Common myeloid progenitor, CD34-positive (primary cell): ENCODE measurements around the gene ADM2.
"Not testable (repeated sequence)": the region's sequence is repeated elsewhere in the genome, so short reads cannot be mapped to it uniquely, and the experiment has no call there.

Experiments used
- CTCF ChIA-PET: fragments of 350-600 bp; sonication (Branson Sonifier 250); formaldehyde crosslinking; loops from one replicate; lab custom pipeline; 2021; ENCODE audit warnings: antibody characterized with exemption; lab: Charles Lee
- POLR2A ChIA-PET: fragments of 350-600 bp; sonication (Branson Sonifier 250); formaldehyde crosslinking; loops from one replicate; lab custom pipeline; 2021; ENCODE audit warnings: antibody characterized with exemption; lab: Charles Lee
- DNase-seq, 3 donors: peaks; one replicate each; pipeline versions ENCODE4 v3.0.0 to v3.0.0-alpha.2; 2013
- H3K27ac ChIP-seq, 2 experiments: 1 replicate in 1 of 2; 2 replicates in 1 of 2; pipeline ENCODE4 v1.7.0; 2013; ENCODE audit warnings: inconsistent platforms in 2 of 2, low read length in 2 of 2, mild to moderate bottlenecking in 2 of 2, low read depth in 1 of 2, moderate library complexity in 1 of 2; ENCODE audit not compliant: severe bottlenecking in 2 of 2, insufficient read depth in 1 of 2, poor library complexity in 1 of 2
- H3K27me3 ChIP-seq, 5 experiments: replicated peaks in 2 of 5; 1 replicate in 3 of 5; 2 replicates in 2 of 5; pipeline versions ENCODE4 v1.6.1 to v1.7.0; 2013; ENCODE audit warnings: low read length in 4 of 5, mild to moderate bottlenecking in 2 of 5, moderate library complexity in 2 of 5, inconsistent platforms in 1 of 5; ENCODE audit not compliant: insufficient read depth in 5 of 5, control insufficient read depth in 4 of 5
- H3K36me3 ChIP-seq, 4 experiments: 1 replicate in 2 of 4; 2 replicates in 2 of 4; pipeline versions ENCODE4 v1.6.1 to v1.7.0; 2013; ENCODE audit warnings: low read length in 3 of 4, control low read depth in 1 of 4, mild to moderate bottlenecking in 1 of 4; ENCODE audit not compliant: control insufficient read depth in 4 of 4, insufficient read depth in 4 of 4
- H3K4me1 ChIP-seq, 4 experiments: 1 replicate in 3 of 4; 2 replicates in 1 of 4; pipeline versions ENCODE4 v1.6.1 to v1.7.1; 2013; ENCODE audit warnings: low read length in 3 of 4, mild to moderate bottlenecking in 3 of 4, control low read depth in 1 of 4, inconsistent platforms in 1 of 4, moderate library complexity in 1 of 4; ENCODE audit not compliant: control insufficient read depth in 4 of 4, insufficient read depth in 4 of 4; ENCODE audit errors: control extremely low read depth in 1 of 4
- H3K4me3 ChIP-seq, 7 experiments: 1 replicate in 4 of 7; 2 replicates in 3 of 7; pipeline versions ENCODE4 v1.5.1 to v1.7.0; 2013; ENCODE audit warnings: mild to moderate bottlenecking in 7 of 7, low read length in 6 of 7, moderate library complexity in 6 of 7, inconsistent platforms in 2 of 7, low read depth in 2 of 7, control low read depth in 1 of 7; ENCODE audit not compliant: insufficient read depth in 4 of 7, control insufficient read depth in 1 of 7; ENCODE audit errors: extremely low read depth in 1 of 7
- H3K9me3 ChIP-seq, 5 experiments: 1 replicate in 4 of 5; 2 replicates in 1 of 5; pipeline versions ENCODE4 v1.6.1 to v1.7.1; 2013; ENCODE audit warnings: low read length in 4 of 5, mild to moderate bottlenecking in 2 of 5, inconsistent platforms in 1 of 5, low read depth in 1 of 5, moderate library complexity in 1 of 5; ENCODE audit not compliant: control insufficient read depth in 4 of 5, insufficient read depth in 2 of 5; ENCODE audit errors: control extremely low read depth in 1 of 5
- WGBS: methylation state at CpG from one replicate; pipeline ENCODE4 v1.1.5; 2013; ENCODE audit not compliant: insufficient coverage; 5-methylcytosine and 5-hydroxymethylcytosine counted together

The ADM2 gene

GRCh38 chr22:50533856-50534711 is 52.7 kb downstream of the ADM2 start:
- POLR2A ChIA-PET, H3K4me3 ChIP-seq, DNase-seq, H3K36me3 ChIP-seq, H3K9me3 ChIP-seq: not testable (repeated sequence)
- peak overlapping the region in 1 of 2 experiments; percentile 58 for H3K27ac ChIP-seq
- 79% methylated on average over 11 of the region's 21 CpGs for WGBS
- peaks cover 0 to 38% (median 3%) of the 10 kb centered on the region in 5 experiments for H3K27me3 ChIP-seq
- CTCF ChIA-PET = interaction anchor here (0.8 kb wide), 1 partner anchor 8 kb away, joined by 4 read pairs; no protein-coding TSS in a partner anchor
- peaks cover 4 to 53% (median 50%) of the 10 kb centered on the region in 4 experiments for H3K4me1 ChIP-seq

GRCh38 chr22:50535113-50535512 is 53.8 kb downstream of the ADM2 start:
- ChIA-PET POLR2A (no interaction called here), CTCF (interaction anchor here (1.5 to 2.1 kb wide), 2 partner anchors 9 to 10 kb away, joined by 5 to 14 read pairs; partner anchors contain the start of genes KLHDC7B and SCO2)
- Histone ChIP-seq H3K27me3 (peaks cover 0 to 28% (median 3%) of the 10 kb centered on the region in 5 experiments), H3K36me3 (no peaks in the 10 kb centered on the region), H3K9me3 (no peaks in the 10 kb centered on the region), H3K4me1 (peaks cover 8 to 56% (median 47%) of the 10 kb centered on the region in 4 experiments), H3K27ac (no peak overlapping the region), H3K4me3 (no peak overlapping the region)
- DNase-seq = no peak
- WGBS = 90% methylated on average over 5 of the region's 8 CpGs
